Neural cell (in vitro differentiated cells): ENCODE results near the gene PP2D1. TPM values are rescaled to one million over a fixed set of nuclear protein-coding genes. Genes with fewer than 3 reads are reported as not detected.

Experiments used
- H2AFZ ChIP-seq: fragments of 200-600, 300-800 bp; sonication (generic), shearing (Covaris generic); 2 replicates; pipeline ENCODE4 v1.6.0; 2014; ENCODE audit warnings: low read depth, mild to moderate bottlenecking, antibody characterized with exemption, low read length, moderate library complexity
- H3F3A ChIP-seq: fragments of 200-600 bp; shearing (Covaris generic); 2 replicates; pipeline ENCODE4 v1.6.1; 2016; ENCODE audit warnings: mild to moderate bottlenecking, moderate library complexity, mixed read lengths, antibody characterized with exemption, low read length; ENCODE audit not compliant: insufficient read depth, poor library complexity, severe bottlenecking
- H3K27ac ChIP-seq: fragments of 200-600, 300-800 bp; sonication (generic), shearing (Covaris generic); 2 replicates; pipeline ENCODE4 v1.5.1; 2014; ENCODE audit warnings: mild to moderate bottlenecking, low read length, moderate library complexity
- H3K27me3 ChIP-seq: fragments of 300-800, 200-600 bp; sonication (generic), shearing (Covaris generic); 2 replicates; pipeline ENCODE4 v1.6.0; 2014; ENCODE audit warnings: mild to moderate bottlenecking, low read depth, low read length, moderate library complexity; ENCODE audit not compliant: insufficient read depth
- H3K36me3 ChIP-seq: fragments of 300-800, 200-600 bp; sonication (generic), shearing (Covaris generic); 2 replicates; pipeline ENCODE4 v1.5.1; 2014; ENCODE audit warnings: mild to moderate bottlenecking, antibody characterized with exemption, low read length, moderate library complexity; ENCODE audit not compliant: insufficient read depth
- H3K4me2 ChIP-seq: fragments of 300-800, 200-600 bp; sonication (generic), shearing (Covaris generic); 2 replicates; pipeline ENCODE4 v1.6.0; 2014; ENCODE audit warnings: mild to moderate bottlenecking, low read length
- H3K4me3 ChIP-seq: fragments of 300-800, 200-600 bp; sonication (generic), shearing (Covaris generic); 2 replicates; pipeline ENCODE4 v1.5.1; 2014; ENCODE audit warnings: mild to moderate bottlenecking, low read length, moderate library complexity
- H3K79me2 ChIP-seq: fragments of 200-600 bp; shearing (Covaris generic); replicated peaks from 2 replicates; pipeline ENCODE4 v1.6.0; 2014; ENCODE audit warnings: mild to moderate bottlenecking, low read length, moderate library complexity; ENCODE audit not compliant: insufficient read depth
- H3K9ac ChIP-seq: fragments of 300-800, 200-600 bp; sonication (generic), shearing (Covaris generic); 2 replicates; pipeline ENCODE4 v1.6.1; 2016; ENCODE audit warnings: mild to moderate bottlenecking, low read length, mixed read lengths
- H3K9me2 ChIP-seq: fragments of 200-600 bp; shearing (Covaris generic); 2 replicates; pipeline ENCODE4 v1.6.1; 2016; ENCODE audit warnings: mild to moderate bottlenecking, low read length, mixed read lengths; ENCODE audit not compliant: insufficient read depth
- H3K9me3 ChIP-seq: fragments of 200-600, 300-800 bp; sonication (generic), shearing (Covaris generic); 2 replicates; pipeline ENCODE4 v1.6.1; 2016; ENCODE audit warnings: mild to moderate bottlenecking, mixed run types, low read length, moderate library complexity, mixed read lengths
- H4K20me1 ChIP-seq: fragments of 200-600 bp; shearing (Covaris generic); 2 replicates; pipeline ENCODE4 v1.6.1; 2016; ENCODE audit warnings: mild to moderate bottlenecking, mixed run types; ENCODE audit not compliant: insufficient read depth
- CTCF ChIP-seq: fragments of 450-650 bp; IDR thresholded peaks from 2 replicates; pipeline ENCODE4 v1.5.1; 2014; ENCODE audit warnings: antibody characterized with exemption, mild to moderate bottlenecking, moderate library complexity; ENCODE audit not compliant: poor library complexity, severe bottlenecking
- EP300 ChIP-seq: fragments of 450-650 bp; conservative IDR thresholded peaks from 2 replicates; pipeline ENCODE4 v1.6.1; 2014; ENCODE audit warnings: antibody characterized with exemption, mild to moderate bottlenecking, moderate library complexity; ENCODE audit not compliant: poor library complexity, severe bottlenecking
- EZH2 ChIP-seq: fragments of 200-600, 300-800 bp; shearing (Covaris generic), sonication (generic); IDR thresholded peaks from 2 replicates; pipeline ENCODE4 v1.6.1; 2014; ENCODE audit warnings: antibody characterized with exemption, low read length, borderline replicate concordance, mild to moderate bottlenecking; ENCODE audit not compliant: insufficient read depth, poor library complexity, severe bottlenecking
- MXI1 ChIP-seq: fragments of 450-650 bp; conservative IDR thresholded peaks from 2 replicates; pipeline ENCODE4 v1.6.1; 2014; ENCODE audit warnings: antibody characterized with exemption, mild to moderate bottlenecking; ENCODE audit not compliant: poor library complexity, severe bottlenecking
- POLR2AphosphoS5 ChIP-seq: IDR thresholded peaks from 2 replicates; pipeline ENCODE4 v1.6.1; 2012
- RAD21 ChIP-seq: fragments of 450-650 bp; conservative IDR thresholded peaks from 2 replicates; pipeline ENCODE4 v1.6.1; 2014; ENCODE audit warnings: antibody characterized with exemption, mild to moderate bottlenecking, moderate library complexity
- REST ChIP-seq: IDR thresholded peaks from 2 replicates; pipeline ENCODE4 v1.6.1; 2012; ENCODE audit warnings: borderline replicate concordance
- SMC3 ChIP-seq: fragments of 450-650 bp; conservative IDR thresholded peaks from 2 replicates; pipeline ENCODE4 v1.6.1; 2014; ENCODE audit warnings: antibody characterized with exemption, mild to moderate bottlenecking, moderate library complexity; ENCODE audit not compliant: poor library complexity
- TAF1 ChIP-seq: IDR thresholded peaks from 2 replicates; pipeline ENCODE4 v1.6.1; 2012; ENCODE audit warnings: low read depth
- polyA plus RNA-seq: library from polyadenylated mRNA; depleted of rRNA; stranded (reverse); fragments of >200 nt; gene quantifications from 2 replicates; pipeline ENCODE4 v1.2.3, GENCODE V29; 2014

PP2D1 gene
- polyA plus RNA-seq, 1 donor from 2014 or later = not detected

- Histone ChIP-seq H3K79me2 (peaks cover 17% of the 10 kb centered on the region), H3K36me3 (no peaks in the 10 kb centered on the region), H3F3A (no peaks in the 10 kb centered on the region), H3K4me2 (no peak overlapping the region), H3K9me2 (no peaks in the 10 kb centered on the region), H3K27me3 (no peaks in the 10 kb centered on the region), H3K9ac (no peak overlapping the region), H3K9me3 (no peaks in the 10 kb centered on the region), H3K27ac (no peak overlapping the region), H2AFZ (no peak overlapping the region), H4K20me1 (no peaks in the 10 kb centered on the region), H3K4me3 (no peak overlapping the region)
- no peak for TF ChIP-seq CTCF
- TF ChIP-seq POLR2AphosphoS5 = no peak
- TF ChIP-seq TAF1 = no peak
- no peak for TF ChIP-seq MXI1
- no peak for TF ChIP-seq RAD21
- TF ChIP-seq REST = no peak
- no peak for TF ChIP-seq EP300
- no peak for TF ChIP-seq EZH2
- no peak for TF ChIP-seq SMC3
These were observed 31.3 kb upstream of the PP2D1 start for GRCh38 chr3:20043396-20043795.

GRCh38 chr3:20042331-20042730 is 30.3 kb upstream of the PP2D1 start:
- Histone ChIP-seq H3K9me3 (no peaks in the 10 kb centered on the region), H3K9me2 (no peaks in the 10 kb centered on the region), H4K20me1 (no peaks in the 10 kb centered on the region), H3K27me3 (no peaks in the 10 kb centered on the region), H2AFZ (no peak overlapping the region), H3F3A (no peaks in the 10 kb centered on the region), H3K27ac (no peak overlapping the region), H3K79me2 (peaks cover 17% of the 10 kb centered on the region), H3K4me2 (no peak overlapping the region), H3K36me3 (no peaks in the 10 kb centered on the region), H3K9ac (no peak overlapping the region), H3K4me3 (peak overlapping the region; percentile 88)
- TF ChIP-seq MXI1 (no peak), TAF1 (no peak), CTCF (no peak), RAD21 (no peak), EP300 (no peak), EZH2 (no peak), POLR2AphosphoS5 (no peak), REST (no peak), SMC3 (no peak)
